ENCODE measurements around the gene CACNA1S.

Gene CACNA1S

GRCh38 chr1:201024625-201024998 is 87.6 kb downstream of the CACNA1S start:
- DNase-seq = no peak

- DNase-seq = no peak
Observed at GRCh38 chr1:201023920-201024624, 88.2 kb downstream of the CACNA1S start.

GRCh38 chr1:201023517-201023902 is 88.7 kb downstream of the CACNA1S start, which contains the start of gene KIF21B:
TSS of gene KIF21B (minus strand) at chr1:201023714. CDS start at chr1:201023383, 331 bp downstream.
- no peak for DNase-seq

- no peak for DNase-seq
Observed at GRCh38 chr1:201022820-201023516, 89.3 kb downstream of the CACNA1S start.

GRCh38 chr1:201022493-201022819 is 89.8 kb downstream of the CACNA1S start:
- DNase-seq = no peak

GRCh38 chr1:201021630-201022492 is 90.4 kb downstream of the CACNA1S start:
- no peak for DNase-seq

GRCh38 chr1:201020721-201021629 is 91.3 kb downstream of the CACNA1S start:
- DNase-seq = no peak

GRCh38 chr1:201020040-201020591 is 92.1 kb downstream of the CACNA1S start:
- DNase-seq = no peak

GRCh38 chr1:201019321-201019977 is 92.8 kb downstream of the CACNA1S start:
- no peak for DNase-seq

GRCh38 chr1:201017828-201018163 is 94.4 kb downstream of the CACNA1S start:
- no peak for DNase-seq

- no peak for DNase-seq
Observed at GRCh38 chr1:201016943-201017827, 95.0 kb downstream of the CACNA1S start.

GRCh38 chr1:201016211-201016651 is 96.0 kb downstream of the CACNA1S start:
- no peak for DNase-seq

- DNase-seq = no peak
Observed at GRCh38 chr1:201015551-201016091, 96.6 kb downstream of the CACNA1S start.

GRCh38 chr1:201014816-201015200 is 97.4 kb downstream of the CACNA1S start:
- no peak for DNase-seq

- no peak for DNase-seq
Observed at GRCh38 chr1:201013991-201014815, 98.0 kb downstream of the CACNA1S start.

- DNase-seq = no peak
Observed at GRCh38 chr1:201013031-201013485, 99.2 kb downstream of the CACNA1S start.

GRCh38 chr1:201011616-201012015 is 100.6 kb downstream of the CACNA1S start:
- DNase-seq = no peak

GRCh38 chr1:201009962-201010645 is 102.1 kb downstream of the CACNA1S start:
- DNase-seq = no peak
